Measurements from ENCODE around the gene BTBD8. TPM values are rescaled to one million over a fixed set of nuclear protein-coding genes. Genes with fewer than 3 reads are reported as not detected.

BTBD8 gene
- total and polyA plus RNA-seq, 2 experiments from 2014 or later, result 2.9 to 4.1 TPM

- Histone ChIP-seq H3K27me3 (ENCODE audit: insufficient read depth) (no peaks in the 10 kb centered on the region), H3K79me2 (replicated peaks; ENCODE audit: insufficient read depth) (no peaks in the 10 kb centered on the region), H3K4me3 (no peak overlapping the region), H3K27ac (ENCODE audit: low read depth) (no peak overlapping the region), H4K20me1 (replicated peaks; ENCODE audit: insufficient read depth) (no peaks in the 10 kb centered on the region), H3F3A (replicated peaks; ENCODE audit: low read depth) (no peaks in the 10 kb centered on the region), H3K36me3 (ENCODE audit: insufficient read depth) (no peaks in the 10 kb centered on the region), H3K9me2 (ENCODE audit: insufficient read depth) (no peaks in the 10 kb centered on the region), H3K4me2 (no peak overlapping the region), H3K4me1 (ENCODE audit: insufficient read depth) (no peaks in the 10 kb centered on the region), H2AFZ (no peak overlapping the region)
- H3K9me3 Mint-ChIP-seq, result no peaks in the 10 kb centered on the region
- DNase-seq (ENCODE audit: low spot score) (no peak), ATAC-seq (no peak)
- no peak overlapping the region for H3K4me3 Mint-ChIP-seq
- H3K36me3 Mint-ChIP-seq (ENCODE audit: low read depth), result peaks cover 3% of the 10 kb centered on the region; the same call in 1 of the 3 replicates
- TF ChIP-seq EZH2 (IDR thresholded peaks at IDR 0.05; ENCODE audit: low read depth, unreplicated experiment) (no peak), STAT1 (IDR thresholded peaks at IDR 0.05; ENCODE audit: unreplicated experiment) (no peak), ZNF331 (CRISPR knock-in tag; IDR thresholded peaks at IDR 0.05; ENCODE audit: low read depth) (no peak), ZNF114 (CRISPR knock-in tag; IDR thresholded peaks at IDR 0.05) (no peak), ETS1 (IDR thresholded peaks at IDR 0.05) (no peak), NANOG (IDR thresholded peaks at IDR 0.05; ENCODE audit: borderline replicate concordance) (no peak)
- TF ChIP-seq, protein P1, sequence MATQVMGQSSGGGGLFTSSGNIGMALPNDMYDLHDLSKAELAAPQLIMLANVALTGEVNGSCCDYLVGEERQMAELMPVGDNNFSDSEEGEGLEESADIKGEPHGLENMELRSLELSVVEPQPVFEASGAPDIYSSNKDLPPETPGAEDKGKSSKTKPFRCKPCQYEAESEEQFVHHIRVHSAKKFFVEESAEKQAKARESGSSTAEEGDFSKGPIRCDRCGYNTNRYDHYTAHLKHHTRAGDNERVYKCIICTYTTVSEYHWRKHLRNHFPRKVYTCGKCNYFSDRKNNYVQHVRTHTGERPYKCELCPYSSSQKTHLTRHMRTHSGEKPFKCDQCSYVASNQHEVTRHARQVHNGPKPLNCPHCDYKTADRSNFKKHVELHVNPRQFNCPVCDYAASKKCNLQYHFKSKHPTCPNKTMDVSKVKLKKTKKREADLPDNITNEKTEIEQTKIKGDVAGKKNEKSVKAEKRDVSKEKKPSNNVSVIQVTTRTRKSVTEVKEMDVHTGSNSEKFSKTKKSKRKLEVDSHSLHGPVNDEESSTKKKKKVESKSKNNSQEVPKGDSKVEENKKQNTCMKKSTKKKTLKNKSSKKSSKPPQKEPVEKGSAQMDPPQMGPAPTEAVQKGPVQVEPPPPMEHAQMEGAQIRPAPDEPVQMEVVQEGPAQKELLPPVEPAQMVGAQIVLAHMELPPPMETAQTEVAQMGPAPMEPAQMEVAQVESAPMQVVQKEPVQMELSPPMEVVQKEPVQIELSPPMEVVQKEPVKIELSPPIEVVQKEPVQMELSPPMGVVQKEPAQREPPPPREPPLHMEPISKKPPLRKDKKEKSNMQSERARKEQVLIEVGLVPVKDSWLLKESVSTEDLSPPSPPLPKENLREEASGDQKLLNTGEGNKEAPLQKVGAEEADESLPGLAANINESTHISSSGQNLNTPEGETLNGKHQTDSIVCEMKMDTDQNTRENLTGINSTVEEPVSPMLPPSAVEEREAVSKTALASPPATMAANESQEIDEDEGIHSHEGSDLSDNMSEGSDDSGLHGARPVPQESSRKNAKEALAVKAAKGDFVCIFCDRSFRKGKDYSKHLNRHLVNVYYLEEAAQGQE (IDR thresholded peaks at IDR 0.05; ENCODE audit: unreplicated experiment), result no peak
- TF ChIP-seq, protein P2, sequence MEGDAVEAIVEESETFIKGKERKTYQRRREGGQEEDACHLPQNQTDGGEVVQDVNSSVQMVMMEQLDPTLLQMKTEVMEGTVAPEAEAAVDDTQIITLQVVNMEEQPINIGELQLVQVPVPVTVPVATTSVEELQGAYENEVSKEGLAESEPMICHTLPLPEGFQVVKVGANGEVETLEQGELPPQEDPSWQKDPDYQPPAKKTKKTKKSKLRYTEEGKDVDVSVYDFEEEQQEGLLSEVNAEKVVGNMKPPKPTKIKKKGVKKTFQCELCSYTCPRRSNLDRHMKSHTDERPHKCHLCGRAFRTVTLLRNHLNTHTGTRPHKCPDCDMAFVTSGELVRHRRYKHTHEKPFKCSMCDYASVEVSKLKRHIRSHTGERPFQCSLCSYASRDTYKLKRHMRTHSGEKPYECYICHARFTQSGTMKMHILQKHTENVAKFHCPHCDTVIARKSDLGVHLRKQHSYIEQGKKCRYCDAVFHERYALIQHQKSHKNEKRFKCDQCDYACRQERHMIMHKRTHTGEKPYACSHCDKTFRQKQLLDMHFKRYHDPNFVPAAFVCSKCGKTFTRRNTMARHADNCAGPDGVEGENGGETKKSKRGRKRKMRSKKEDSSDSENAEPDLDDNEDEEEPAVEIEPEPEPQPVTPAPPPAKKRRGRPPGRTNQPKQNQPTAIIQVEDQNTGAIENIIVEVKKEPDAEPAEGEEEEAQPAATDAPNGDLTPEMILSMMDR (conservative IDR thresholded peaks at IDR 0.05; ENCODE audit: low read depth in 2 of 2), result no peak
- H3K4me1 Mint-ChIP-seq, result no peaks in the 10 kb centered on the region
- peaks cover 2% of the 10 kb centered on the region for H3K27me3 Mint-ChIP-seq (ENCODE audit: insufficient read depth, low read depth, poor library complexity)
- no peak overlapping the region for H3K27ac Mint-ChIP-seq
These were observed 45.9 kb downstream of the BTBD8 start for GRCh38 chr1:92126088-92126487.

- Histone ChIP-seq H3K36me3 (ENCODE audit: insufficient read depth) (no peaks in the 10 kb centered on the region), H2AFZ (no peak overlapping the region), H4K20me1 (replicated peaks; ENCODE audit: insufficient read depth) (no peaks in the 10 kb centered on the region; the same call in 1 of the 2 replicates), H3K9me2 (ENCODE audit: insufficient read depth) (no peaks in the 10 kb centered on the region), H3F3A (replicated peaks; ENCODE audit: low read depth) (no peaks in the 10 kb centered on the region), H3K4me3 (no peak overlapping the region), H3K4me2 (no peak overlapping the region), H3K27me3 (ENCODE audit: insufficient read depth) (no peaks in the 10 kb centered on the region), H3K79me2 (replicated peaks; ENCODE audit: insufficient read depth) (no peaks in the 10 kb centered on the region), H3K27ac (ENCODE audit: low read depth) (no peak overlapping the region), H3K4me1 (ENCODE audit: insufficient read depth) (no peaks in the 10 kb centered on the region)
- DNase-seq (ENCODE audit: low spot score) (no peak), ATAC-seq (no peak)
- H3K4me3 Mint-ChIP-seq, result no peak overlapping the region
- H3K9me3 Mint-ChIP-seq, result no peaks in the 10 kb centered on the region
- no peak overlapping the region for H3K27ac Mint-ChIP-seq
- no peaks in the 10 kb centered on the region for H3K27me3 Mint-ChIP-seq (ENCODE audit: insufficient read depth, low read depth, poor library complexity)
- peaks cover 3% of the 10 kb centered on the region; the same call in 1 of the 3 replicates for H3K36me3 Mint-ChIP-seq (ENCODE audit: low read depth)
- H3K4me1 Mint-ChIP-seq, result no peaks in the 10 kb centered on the region
- TF ChIP-seq, protein P1 (IDR thresholded peaks at IDR 0.05; ENCODE audit: unreplicated experiment), result no peak
- TF ChIP-seq ZNF331 (CRISPR knock-in tag; IDR thresholded peaks at IDR 0.05; ENCODE audit: low read depth) (no peak), ZNF114 (CRISPR knock-in tag; IDR thresholded peaks at IDR 0.05) (no peak), EZH2phosphoT487 (IDR thresholded peaks at IDR 0.05; ENCODE audit: unreplicated experiment) (no peak), NANOG (IDR thresholded peaks at IDR 0.05; ENCODE audit: borderline replicate concordance) (no peak), JUNB (IDR thresholded peaks at IDR 0.05; ENCODE audit: unreplicated experiment) (no peak)
These were observed 54.2 kb downstream of the BTBD8 start for GRCh38 chr1:92134331-92134730.
